PC-9 (cell line): ENCODE data around the gene NAT14. TPM values are rescaled to one million over a fixed set of nuclear protein-coding genes. Genes with fewer than 3 reads are reported as not detected.

Experiments
- BruUV-seq: library from RNA; stranded (reverse); fragments of 400-500 nt; replicated peaks from 2 replicates; lab custom pipeline; 2021; lab: Mats Ljungman, UMichigan
- CTCF ChIA-PET: fragments of 300-600 bp; sonication (Branson Sonifier 250); formaldehyde crosslinking; loops from one replicate; lab custom pipeline; 2022; ENCODE audit warnings: antibody characterized with exemption; lab: Charles Lee
- POLR2A ChIA-PET: fragments of 300-600 bp; sonication (Branson Sonifier 250); formaldehyde crosslinking; loops from one replicate; lab custom pipeline; 2022; ENCODE audit warnings: antibody characterized with exemption; ENCODE audit not compliant: unreplicated experiment; lab: Charles Lee
- DNase-seq, 2 experiments: peaks; one replicate each; pipeline versions ENCODE4 v3.0.0 to v3.0.0-alpha.2; 2015 to 2022; ENCODE audit warnings: mixed read lengths in 1 of 2
- H2AFZ ChIP-seq: fragments of 200-600 bp; sonication (generic); 2 replicates; pipeline ENCODE4 v1.8.1; 2017; ENCODE audit warnings: antibody characterized with exemption
- H3F3A ChIP-seq: fragments of 200-600 bp; sonication (generic); 2 replicates; pipeline ENCODE4 v1.8.1; 2017; ENCODE audit warnings: antibody characterized with exemption, mild to moderate bottlenecking, low read depth; ENCODE audit not compliant: insufficient read depth
- H3K27ac ChIP-seq: fragments of 200-600 bp; sonication (generic); 2 replicates; pipeline ENCODE4 v1.6.1; 2016; ENCODE audit warnings: mixed run types
- H3K27me3 ChIP-seq: fragments of 200-600 bp; sonication (generic); 2 replicates; pipeline ENCODE4 v1.6.1; 2016; ENCODE audit warnings: low read depth, mixed run types; ENCODE audit not compliant: insufficient read depth
- H3K36me3 ChIP-seq: fragments of 200-600 bp; sonication (generic); 2 replicates; pipeline ENCODE4 v1.6.1; 2016; ENCODE audit warnings: low read depth, mixed run types
- H3K4me1 ChIP-seq: fragments of 200-600 bp; sonication (generic); replicated peaks from 2 replicates; pipeline ENCODE4 v1.6.1; 2016; ENCODE audit warnings: mixed run types; ENCODE audit not compliant: insufficient read depth
- H3K4me2 ChIP-seq: fragments of 200-600 bp; sonication (generic); 2 replicates; pipeline ENCODE4 v1.6.1; 2017; ENCODE audit warnings: mixed run types
- H3K4me3 ChIP-seq: fragments of 200-600 bp; sonication (generic); 2 replicates; pipeline ENCODE4 v1.6.1; 2016; ENCODE audit warnings: mixed run types
- H3K79me2 ChIP-seq: fragments of 200-600 bp; sonication (generic); 2 replicates; pipeline ENCODE4 v1.6.1; 2017; ENCODE audit warnings: low read depth, mixed run types
- H3K9me2 ChIP-seq: fragments of 200-600 bp; sonication (generic); 2 replicates; pipeline ENCODE4 v1.8.1; 2017; ENCODE audit warnings: mild to moderate bottlenecking; ENCODE audit not compliant: insufficient read depth
- H3K9me3 ChIP-seq: fragments of 200-600 bp; sonication (generic); 2 replicates; pipeline ENCODE4 v1.8.1; 2016; ENCODE audit warnings: low read depth; ENCODE audit not compliant: insufficient read depth
- H4K20me1 ChIP-seq: fragments of 200-600 bp; sonication (generic); 2 replicates; pipeline ENCODE4 v1.8.1; 2017; ENCODE audit not compliant: insufficient read depth
- CTCF ChIP-seq: fragments of 200-600 bp; sonication (generic); conservative IDR thresholded peaks from 2 replicates; pipeline ENCODE4 v1.6.1; 2017; ENCODE audit warnings: mixed run types, antibody characterized with exemption, mild to moderate bottlenecking, moderate library complexity
- EZH2 ChIP-seq: fragments of 200-600 bp; sonication (generic); IDR thresholded peaks from 2 replicates; pipeline ENCODE4 v1.8.0; 2017; ENCODE audit warnings: antibody characterized with exemption, low read depth
- intact Hi-C: fragments of 100-400 bp; cut with micrococcal nuclease; formaldehyde crosslinking; loops from one replicate; pipeline ENCODE4 v1.10.0; 2022; ENCODE audit not compliant: unreplicated experiment
- total RNA-seq: library from RNA; stranded (reverse); gene quantifications from 2 replicates; pipeline ENCODE4 v1.2.3, GENCODE V29; 2021

Gene NAT14
- total RNA-seq, 1 experiment from 2014 or later: 61.6 TPM

GRCh38 chr19:55481148-55481793 lies 3.7 kb upstream of the NAT14 start:
- Histone ChIP-seq H3K27ac (no peak overlapping the region), H3K36me3 (no peaks in the 10 kb centered on the region), H3K79me2 (peaks cover 29% of the 10 kb centered on the region), H3F3A (peaks cover 24% of the 10 kb centered on the region; the same call in 1 of the 2 replicates), H3K9me3 (no peaks in the 10 kb centered on the region), H3K27me3 (no peaks in the 10 kb centered on the region), H3K4me2 (no peak overlapping the region), H3K4me1 (peaks cover 16% of the 10 kb centered on the region), H4K20me1 (peaks cover 27% of the 10 kb centered on the region), H2AFZ (no peak overlapping the region), H3K9me2 (no peaks in the 10 kb centered on the region), H3K4me3 (no peak overlapping the region)
- TF ChIP-seq CTCF (no peak), EZH2 (no peak)
- ChIA-PET POLR2A (no interaction called here), CTCF (no interaction called here)
- intact Hi-C loops: no loop called here
- no peak for DNase-seq
- no TSS peak for BruUV-seq

GRCh38 chr19:55481794-55482155 lies 3.2 kb upstream of the NAT14 start:
- no peak for TF ChIP-seq EZH2
- no peak for TF ChIP-seq CTCF
- Histone ChIP-seq H3K9me2 (no peaks in the 10 kb centered on the region), H3K4me3 (no peak overlapping the region), H3K36me3 (no peaks in the 10 kb centered on the region), H3K9me3 (no peaks in the 10 kb centered on the region), H3K4me2 (no peak overlapping the region), H3K27me3 (no peaks in the 10 kb centered on the region), H3K79me2 (peaks cover 29% of the 10 kb centered on the region), H3K27ac (no peak overlapping the region), H2AFZ (no peak overlapping the region), H3K4me1 (peaks cover 17% of the 10 kb centered on the region), H3F3A (peaks cover 25% of the 10 kb centered on the region; the same call in 1 of the 2 replicates), H4K20me1 (peaks cover 27% of the 10 kb centered on the region)
- DNase-seq: no peak
- POLR2A ChIA-PET: interaction anchor here (0.6 kb wide), 1 partner anchor 308 kb away, joined by 21 read pairs; no protein-coding TSS in a partner anchor
- no TSS peak for BruUV-seq
- intact Hi-C loops: no loop called here
- CTCF ChIA-PET: no interaction called here

- peaks cover 23% of the 10 kb centered on the region for H3K4me1 ChIP-seq
- ChIA-PET POLR2A (interaction anchor here (0.6 kb wide), 1 partner anchor 308 kb away, joined by 21 read pairs; no protein-coding TSS in a partner anchor), CTCF (no interaction called here)
- peaks cover 31% of the 10 kb centered on the region; the same call in 1 of the 2 replicates for H3F3A ChIP-seq
- H3K9me2 ChIP-seq: no peaks in the 10 kb centered on the region
- no peak overlapping the region for H3K4me2 ChIP-seq
- no TSS peak for BruUV-seq
- no peak overlapping the region for H3K27ac ChIP-seq
- peaks cover 22% of the 10 kb centered on the region for H4K20me1 ChIP-seq
- no peak overlapping the region for H2AFZ ChIP-seq
- H3K9me3 ChIP-seq: no peaks in the 10 kb centered on the region
- H3K79me2 ChIP-seq: peaks cover 26% of the 10 kb centered on the region
- H3K4me3 ChIP-seq: no peak overlapping the region
- no peaks in the 10 kb centered on the region for H3K27me3 ChIP-seq
- no peak for DNase-seq
- TF ChIP-seq CTCF: no peak
- no peak for TF ChIP-seq EZH2
- no peaks in the 10 kb centered on the region for H3K36me3 ChIP-seq
- intact Hi-C loops: no loop called here
Observed at GRCh38 chr19:55482156-55482961, 2.6 kb upstream of the NAT14 start.
